Panc1 (cell line): ENCODE data around the gene KIF4A. TPM values are rescaled to one million over a fixed set of nuclear protein-coding genes. Genes with fewer than 3 reads are reported as not detected.
A peak's percentile ranks its signal among the peaks of the same experiment; 100 is the strongest.

Experiments
- ATAC-seq: fragments of 200-7000 bp; cut with Tn5 transposase; 2 replicates; pipeline ENCODE4 v1.9.1; 2020; ENCODE audit warnings: mild to moderate bottlenecking, moderate library complexity
- BruUV-seq: library from RNA; stranded (reverse); fragments of 400-500 nt; replicated peaks from 2 replicates; lab custom pipeline; 2021; lab: Mats Ljungman, UMichigan
- CTCF ChIA-PET: fragments of 300-600 bp; sonication (Branson Sonifier 250); formaldehyde crosslinking; loops from one replicate; lab custom pipeline; 2022; ENCODE audit warnings: antibody characterized with exemption; lab: Charles Lee
- POLR2A ChIA-PET: fragments of 300-600 bp; sonication (Branson Sonifier 250); formaldehyde crosslinking; loops from one replicate; lab custom pipeline; 2022; ENCODE audit warnings: antibody characterized with exemption; lab: Charles Lee
- DNase-seq: peaks from one replicate; pipeline ENCODE4 v3.0.0-alpha.2; 2010; ENCODE audit warnings: low read depth, low spot score
- H3K27ac ChIP-seq: 2 replicates; pipeline ENCODE4 v1.5.1; 2011; ENCODE audit warnings: mild to moderate bottlenecking, low read length, inconsistent platforms
- H3K27me3 ChIP-seq: fragments of 200-500 bp; sonication (Bioruptor generic); 2 replicates; pipeline ENCODE4 v1.6.0; 2014; ENCODE audit warnings: low read length, inconsistent platforms; ENCODE audit not compliant: control insufficient read depth, insufficient read depth
- H3K36me3 ChIP-seq: fragments of 200-500 bp; sonication (Bioruptor generic); 2 replicates; pipeline ENCODE4 v1.5.1; 2014; ENCODE audit warnings: inconsistent platforms, mild to moderate bottlenecking, low read length, moderate library complexity; ENCODE audit not compliant: control insufficient read depth, insufficient read depth
- H3K4me1 ChIP-seq: 2 replicates; pipeline ENCODE4 v1.5.1; 2011; ENCODE audit warnings: inconsistent platforms, mild to moderate bottlenecking, low read length, moderate library complexity; ENCODE audit not compliant: control insufficient read depth, insufficient read depth
- H3K4me3 ChIP-seq, 2 experiments: 2 replicates each; pipeline ENCODE4 v1.5.1; 2011 to 2012; ENCODE audit warnings: low read depth in 2 of 2, low read length in 2 of 2, mild to moderate bottlenecking in 2 of 2, inconsistent platforms in 1 of 2, moderate library complexity in 1 of 2
- H3K9me3 ChIP-seq: fragments of 200-500 bp; sonication (Bioruptor generic); 2 replicates; pipeline ENCODE4 v1.5.1; 2014; ENCODE audit warnings: low read depth, mild to moderate bottlenecking, inconsistent platforms, low read length, moderate library complexity; ENCODE audit not compliant: control insufficient read depth, insufficient read depth
- POLR2AphosphoS5 ChIP-seq: IDR thresholded peaks from 2 replicates; pipeline ENCODE4 v1.6.1; 2012; ENCODE audit warnings: mild to moderate bottlenecking, low read depth, low read length, moderate library complexity
- SIN3A ChIP-seq: IDR thresholded peaks from 2 replicates; pipeline ENCODE4 v1.6.1; 2012; ENCODE audit warnings: low read depth, mild to moderate bottlenecking, low read length, moderate library complexity, borderline replicate concordance; ENCODE audit not compliant: insufficient read depth
- TCF7L2 ChIP-seq: IDR thresholded peaks from 2 replicates; pipeline ENCODE4 v1.6.1; 2011; ENCODE audit warnings: mild to moderate bottlenecking, low read depth, low read length, inconsistent platforms
- in situ Hi-C: cut with HindIII; loops from 2 replicates; pipeline ENCODE4 v1.10.0; 2016; ENCODE audit warnings: low sequenced_read_pairs, low pct_unique_long_range_greater_than_20kb
- intact Hi-C: fragments of 100-400 bp; cut with micrococcal nuclease; formaldehyde crosslinking; loops from one replicate; pipeline ENCODE4 v1.10.0; 2022; ENCODE audit not compliant: unreplicated experiment
- total RNA-seq: library from RNA; stranded (reverse); gene quantifications from one replicate; pipeline ENCODE4 v1.2.1, GENCODE V29; 2021; ENCODE audit not compliant: unreplicated experiment
- TF ChIP-seq, protein P1 (sequence below), 2 experiments: IDR thresholded peaks; 2 replicates each; pipeline ENCODE4 v1.6.1; 2011 to 2012; ENCODE audit warnings: low read depth in 2 of 2, control low read depth in 1 of 2, low read length in 1 of 2, mild to moderate bottlenecking in 1 of 2, moderate library complexity in 1 of 2; ENCODE audit not compliant: insufficient read depth in 1 of 2
- TF ChIP-seq, protein P2 (sequence below): fragments of 450-650 bp; IDR thresholded peaks from 2 replicates; pipeline ENCODE4 v1.5.1; 2017; ENCODE audit warnings: mild to moderate bottlenecking

Gene KIF4A
- total RNA-seq, 1 experiment from 2014 or later, result 62.6 TPM

DNA sequence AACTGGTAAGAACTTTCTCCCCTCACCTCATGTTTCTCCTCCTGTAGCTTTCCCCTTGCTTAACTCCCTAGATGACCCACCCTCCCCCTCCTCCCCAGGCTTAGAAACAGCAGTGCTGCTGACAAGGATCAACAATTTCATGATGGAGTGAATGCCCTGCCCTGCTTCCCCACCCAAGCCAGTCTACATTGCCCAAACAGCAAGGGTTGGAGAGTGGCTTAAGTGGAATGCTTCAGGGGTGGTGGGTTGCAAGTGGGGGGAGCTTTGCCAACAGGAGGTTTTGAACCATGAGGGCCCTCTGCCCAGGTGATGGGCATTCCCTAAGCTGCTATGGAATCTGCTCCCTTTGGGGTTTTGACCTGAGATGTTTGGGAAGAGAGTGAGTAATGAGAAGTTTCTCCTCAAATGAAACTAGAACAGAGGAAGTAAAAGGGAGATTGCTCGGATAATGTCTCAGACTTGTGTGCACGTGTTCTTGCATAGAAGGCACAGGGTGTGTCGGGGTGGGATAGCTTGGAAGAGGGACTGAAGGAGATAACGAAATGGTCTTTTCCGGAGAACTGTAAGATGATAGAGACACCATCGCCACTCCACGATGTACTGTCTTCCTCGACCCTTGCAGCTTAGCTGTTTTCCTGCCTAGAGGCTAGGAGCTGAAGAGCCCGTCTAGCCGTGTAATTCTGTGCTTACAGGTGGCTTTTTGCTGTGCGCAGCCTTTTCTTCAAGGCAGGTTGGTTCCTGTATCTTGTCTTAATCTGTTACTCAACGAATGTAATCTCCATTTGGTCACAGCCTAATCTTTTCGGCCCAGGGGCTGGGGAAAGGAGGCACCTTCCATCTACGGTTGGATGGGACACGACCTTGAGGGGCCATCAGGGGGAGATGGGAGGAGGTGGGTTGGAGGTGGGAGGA is 143.3 kb downstream of the KIF4A start:
- peak overlapping the region; percentile 75 to 93 for H3K4me3 ChIP-seq
- DNase-seq, result no peak
- no TSS peak for BruUV-seq
- no peaks in the 10 kb centered on the region for H3K36me3 ChIP-seq
- no peak; the same call in 1 of the 2 replicates for ATAC-seq
- ChIA-PET CTCF (interaction anchor here (0.5 to 1.5 kb wide), 6 partner anchors 19 to 300 kb away, joined by 3 to 5 read pairs (median 3); partner anchors contain the start of gene IGBP1), POLR2A (no interaction called here)
- in situ Hi-C loops (no loop called here), intact Hi-C loops (no loop called here)
- no peaks in the 10 kb centered on the region for H3K27me3 ChIP-seq
- peak overlapping the region; percentile 61 for H3K27ac ChIP-seq
- H3K9me3 ChIP-seq, result no peaks in the 10 kb centered on the region
- TF ChIP-seq POLR2AphosphoS5 (no peak), TCF7L2 (no peak), SIN3A (no peak)
- TF ChIP-seq, protein P1, sequence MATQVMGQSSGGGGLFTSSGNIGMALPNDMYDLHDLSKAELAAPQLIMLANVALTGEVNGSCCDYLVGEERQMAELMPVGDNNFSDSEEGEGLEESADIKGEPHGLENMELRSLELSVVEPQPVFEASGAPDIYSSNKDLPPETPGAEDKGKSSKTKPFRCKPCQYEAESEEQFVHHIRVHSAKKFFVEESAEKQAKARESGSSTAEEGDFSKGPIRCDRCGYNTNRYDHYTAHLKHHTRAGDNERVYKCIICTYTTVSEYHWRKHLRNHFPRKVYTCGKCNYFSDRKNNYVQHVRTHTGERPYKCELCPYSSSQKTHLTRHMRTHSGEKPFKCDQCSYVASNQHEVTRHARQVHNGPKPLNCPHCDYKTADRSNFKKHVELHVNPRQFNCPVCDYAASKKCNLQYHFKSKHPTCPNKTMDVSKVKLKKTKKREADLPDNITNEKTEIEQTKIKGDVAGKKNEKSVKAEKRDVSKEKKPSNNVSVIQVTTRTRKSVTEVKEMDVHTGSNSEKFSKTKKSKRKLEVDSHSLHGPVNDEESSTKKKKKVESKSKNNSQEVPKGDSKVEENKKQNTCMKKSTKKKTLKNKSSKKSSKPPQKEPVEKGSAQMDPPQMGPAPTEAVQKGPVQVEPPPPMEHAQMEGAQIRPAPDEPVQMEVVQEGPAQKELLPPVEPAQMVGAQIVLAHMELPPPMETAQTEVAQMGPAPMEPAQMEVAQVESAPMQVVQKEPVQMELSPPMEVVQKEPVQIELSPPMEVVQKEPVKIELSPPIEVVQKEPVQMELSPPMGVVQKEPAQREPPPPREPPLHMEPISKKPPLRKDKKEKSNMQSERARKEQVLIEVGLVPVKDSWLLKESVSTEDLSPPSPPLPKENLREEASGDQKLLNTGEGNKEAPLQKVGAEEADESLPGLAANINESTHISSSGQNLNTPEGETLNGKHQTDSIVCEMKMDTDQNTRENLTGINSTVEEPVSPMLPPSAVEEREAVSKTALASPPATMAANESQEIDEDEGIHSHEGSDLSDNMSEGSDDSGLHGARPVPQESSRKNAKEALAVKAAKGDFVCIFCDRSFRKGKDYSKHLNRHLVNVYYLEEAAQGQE (IDR thresholded peaks at IDR 0.05; ENCODE audit: insufficient read depth in 1 of 2, low read depth in 2 of 2, low read length in 1 of 2), result no peak
- TF ChIP-seq, protein P2, sequence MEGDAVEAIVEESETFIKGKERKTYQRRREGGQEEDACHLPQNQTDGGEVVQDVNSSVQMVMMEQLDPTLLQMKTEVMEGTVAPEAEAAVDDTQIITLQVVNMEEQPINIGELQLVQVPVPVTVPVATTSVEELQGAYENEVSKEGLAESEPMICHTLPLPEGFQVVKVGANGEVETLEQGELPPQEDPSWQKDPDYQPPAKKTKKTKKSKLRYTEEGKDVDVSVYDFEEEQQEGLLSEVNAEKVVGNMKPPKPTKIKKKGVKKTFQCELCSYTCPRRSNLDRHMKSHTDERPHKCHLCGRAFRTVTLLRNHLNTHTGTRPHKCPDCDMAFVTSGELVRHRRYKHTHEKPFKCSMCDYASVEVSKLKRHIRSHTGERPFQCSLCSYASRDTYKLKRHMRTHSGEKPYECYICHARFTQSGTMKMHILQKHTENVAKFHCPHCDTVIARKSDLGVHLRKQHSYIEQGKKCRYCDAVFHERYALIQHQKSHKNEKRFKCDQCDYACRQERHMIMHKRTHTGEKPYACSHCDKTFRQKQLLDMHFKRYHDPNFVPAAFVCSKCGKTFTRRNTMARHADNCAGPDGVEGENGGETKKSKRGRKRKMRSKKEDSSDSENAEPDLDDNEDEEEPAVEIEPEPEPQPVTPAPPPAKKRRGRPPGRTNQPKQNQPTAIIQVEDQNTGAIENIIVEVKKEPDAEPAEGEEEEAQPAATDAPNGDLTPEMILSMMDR, result no peak
- peaks cover 7% of the 10 kb centered on the region for H3K4me1 ChIP-seq

DNA sequence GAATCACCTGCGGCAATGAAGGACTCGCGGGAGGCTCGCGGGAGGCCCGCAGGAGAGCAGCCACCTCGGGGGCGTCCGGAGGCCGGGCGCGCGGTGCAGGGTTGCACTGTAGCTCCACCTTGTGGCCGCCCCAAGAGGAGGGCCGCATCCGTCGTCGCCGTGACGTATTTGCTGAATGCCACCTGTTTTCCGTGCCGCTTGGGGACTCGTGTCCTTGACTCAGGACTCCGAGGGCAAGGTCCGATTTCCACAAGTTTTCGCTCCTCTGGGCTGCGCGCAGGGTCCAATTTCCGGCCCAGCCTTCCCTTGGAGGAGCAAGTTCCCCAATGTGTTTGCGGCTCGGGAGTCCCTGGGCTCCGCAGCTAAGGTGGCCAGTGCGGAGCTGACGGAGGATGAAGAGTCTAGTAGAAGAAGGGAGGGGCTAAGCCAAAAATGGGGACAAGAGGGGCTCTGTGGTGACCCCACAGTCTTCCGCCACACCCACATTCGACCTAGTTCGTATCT is 144.0 kb downstream of the KIF4A start:
- H3K36me3 ChIP-seq, result no peaks in the 10 kb centered on the region
- in situ Hi-C loops (no loop called here), intact Hi-C loops (no loop called here)
- ATAC-seq (peak; percentile 83), DNase-seq (peak; percentile 20)
- POLR2A ChIA-PET, result no interaction called here
- H3K4me1 ChIP-seq, result peaks cover 7% of the 10 kb centered on the region
- CTCF ChIA-PET, result interaction anchor here (0.5 to 1.5 kb wide), 5 partner anchors 18 to 301 kb away, joined by 3 to 5 read pairs (median 3); partner anchors contain the start of gene IGBP1
- no peaks in the 10 kb centered on the region for H3K27me3 ChIP-seq
- H3K4me3 ChIP-seq, result peak overlapping the region; percentile 75 to 93
- no TSS peak for BruUV-seq
- H3K27ac ChIP-seq, result peak overlapping the region; percentile 80
- TF ChIP-seq POLR2AphosphoS5, result no peak
- TF ChIP-seq, protein P2, result peak; percentile 87
- TF ChIP-seq SIN3A, result no peak
- TF ChIP-seq, protein P1 (IDR thresholded peaks at IDR 0.05; ENCODE audit: insufficient read depth in 1 of 2, low read depth in 2 of 2, low read length in 1 of 2), result no peak
- TF ChIP-seq TCF7L2, result no peak
- no peaks in the 10 kb centered on the region for H3K9me3 ChIP-seq
